GM10847 (cell line): Measurements from ENCODE around the gene INVS.

Source experiments
- POLR2A ChIP-seq: IDR thresholded peaks from 2 replicates; pipeline ENCODE4 v1.6.1; 2011; ENCODE audit not compliant: insufficient read length; ENCODE audit errors: extremely low read depth

The INVS gene

GRCh38 chr9:100167915-100168654 lies 69.0 kb downstream of the INVS start:
- no peak for TF ChIP-seq POLR2A

GRCh38 chr9:100170085-100170484 lies 71.0 kb downstream of the INVS start:
- no peak for TF ChIP-seq POLR2A

DNA sequence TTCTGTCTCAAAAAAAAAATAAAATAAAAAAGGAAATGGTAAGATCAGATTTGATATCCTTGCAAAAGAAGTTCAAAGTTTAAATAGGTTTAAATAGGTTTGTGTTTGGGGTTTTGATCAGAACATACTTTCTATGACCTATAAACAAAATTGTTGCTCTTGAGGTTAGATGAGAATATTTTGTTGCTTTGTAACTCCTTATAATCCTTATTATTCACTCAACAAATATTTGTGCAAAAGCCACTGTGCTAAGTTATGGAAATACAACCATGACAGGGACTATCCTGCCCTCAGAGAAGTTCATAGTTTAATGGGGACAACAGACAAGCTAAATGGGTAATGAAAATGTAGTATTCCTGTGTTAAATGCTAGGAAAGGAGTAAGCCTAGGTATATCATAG lies 71.5 kb downstream of the INVS start:
- no peak for TF ChIP-seq POLR2A

GRCh38 chr9:100186356-100186755 lies 87.3 kb downstream of the INVS start:
- no peak for TF ChIP-seq POLR2A

- TF ChIP-seq POLR2A = no peak
These were observed 91.3 kb downstream of the INVS start for GRCh38 chr9:100190339-100190738.

DNA sequence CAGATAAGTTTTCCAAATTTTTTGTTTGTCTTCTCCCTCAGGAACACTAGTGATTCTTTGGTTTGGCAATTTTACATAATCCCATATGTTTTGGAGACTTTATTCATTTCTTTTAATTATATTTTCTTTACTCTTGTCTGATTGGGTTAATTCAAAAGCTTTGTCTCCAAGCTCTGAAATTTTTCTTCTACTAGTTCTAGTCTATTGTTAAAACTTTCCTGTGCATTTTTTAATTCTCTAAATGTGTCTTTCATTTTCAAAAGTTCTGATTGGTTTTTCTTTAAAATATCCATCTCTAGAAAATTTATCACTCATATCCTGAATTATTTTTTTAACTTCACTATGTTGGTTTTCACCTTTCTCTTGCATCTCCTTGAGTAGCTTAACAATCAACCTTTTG lies 92.2 kb downstream of the INVS start:
- TF ChIP-seq POLR2A = no peak

GRCh38 chr9:100193078-100193477 lies 94.0 kb downstream of the INVS start:
- TF ChIP-seq POLR2A = no peak

GRCh38 chr9:100196215-100196614 lies 97.2 kb downstream of the INVS start:
- TF ChIP-seq POLR2A = no peak

DNA sequence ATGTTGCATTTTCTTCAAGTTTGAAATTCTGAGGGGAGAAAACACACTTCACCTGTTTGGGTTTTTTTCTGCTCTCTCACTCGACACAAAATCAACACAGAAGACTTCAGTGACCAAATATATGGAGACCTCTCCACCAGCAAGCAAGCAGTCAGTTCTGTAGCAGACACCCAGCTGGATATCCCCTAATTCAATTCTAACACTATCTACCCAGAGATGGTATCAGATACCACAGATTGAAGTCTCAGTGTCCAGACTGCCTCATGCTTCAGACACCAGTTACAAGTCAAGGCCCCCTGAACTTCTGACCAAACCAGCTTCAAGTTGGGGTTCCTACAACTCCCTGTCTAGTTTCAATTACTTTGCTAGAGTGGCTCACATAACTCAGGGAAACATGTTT lies 97.8 kb downstream of the INVS start:
- no peak for TF ChIP-seq POLR2A

DNA sequence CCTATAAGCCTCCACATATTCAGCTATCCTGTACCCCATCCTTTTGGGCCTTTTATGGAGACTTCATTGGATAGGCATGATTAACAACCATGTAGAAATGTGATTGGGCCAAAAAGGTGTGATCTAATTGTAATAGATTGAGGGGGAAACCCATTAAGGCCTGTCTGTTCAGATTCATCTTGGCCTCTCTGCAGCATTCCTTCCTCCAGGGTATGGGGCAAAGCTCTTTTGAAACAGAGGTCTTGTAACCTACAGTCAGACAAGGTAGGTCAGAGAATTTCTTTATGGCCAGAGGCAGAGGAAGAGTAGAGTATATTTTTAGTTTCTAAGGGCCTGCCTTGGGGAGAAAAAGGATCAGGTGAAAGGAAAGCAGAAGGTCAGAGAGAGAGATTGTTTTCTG lies 98.5 kb downstream of the INVS start:
- no peak for TF ChIP-seq POLR2A

DNA sequence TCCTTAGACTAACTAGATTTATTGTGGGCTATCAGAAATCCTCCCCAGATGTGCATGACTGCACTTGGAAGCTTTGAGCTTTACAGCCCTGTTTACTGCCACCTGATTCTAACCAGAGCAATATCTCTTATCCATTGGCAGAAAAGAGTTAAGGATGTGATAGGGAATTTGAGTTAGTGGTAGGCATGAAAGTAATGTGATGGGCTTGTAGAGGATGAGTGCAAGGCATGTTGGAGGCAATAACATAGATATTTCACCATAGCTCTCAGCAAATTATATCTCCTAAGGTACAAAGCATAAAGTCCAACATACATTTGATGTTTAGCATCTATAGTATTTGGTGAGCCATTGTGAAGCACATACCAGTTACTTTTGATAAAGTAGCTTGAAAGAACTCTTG lies 103.8 kb downstream of the INVS start:
- TF ChIP-seq POLR2A = no peak

- no peak for TF ChIP-seq POLR2A
These were observed 105.8 kb downstream of the INVS start for GRCh38 chr9:100204796-100205195.

GRCh38 chr9:100206899-100207298 lies 107.9 kb downstream of the INVS start:
- no peak for TF ChIP-seq POLR2A

DNA sequence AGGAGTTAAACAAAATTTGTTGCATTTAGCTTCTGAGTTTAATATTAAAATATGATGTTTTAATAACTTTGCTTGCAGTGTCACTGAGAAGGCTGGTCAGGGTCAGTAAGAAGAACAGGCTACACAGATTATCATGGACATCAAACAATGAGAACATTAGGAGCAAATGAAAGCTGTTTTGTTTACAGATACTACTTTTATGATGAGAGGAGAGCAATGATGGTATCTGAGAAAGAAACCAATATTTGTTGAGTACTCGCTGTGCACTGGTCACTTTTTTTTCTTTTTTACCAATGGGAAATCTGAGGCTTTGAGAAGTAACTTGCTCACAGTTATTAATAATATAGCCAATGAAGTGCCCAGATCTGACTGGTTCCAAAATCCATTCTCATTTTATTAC lies 109.6 kb downstream of the INVS start:
- no peak for TF ChIP-seq POLR2A

- no peak for TF ChIP-seq POLR2A
These were observed 112.4 kb downstream of the INVS start for GRCh38 chr9:100211476-100211875.

DNA sequence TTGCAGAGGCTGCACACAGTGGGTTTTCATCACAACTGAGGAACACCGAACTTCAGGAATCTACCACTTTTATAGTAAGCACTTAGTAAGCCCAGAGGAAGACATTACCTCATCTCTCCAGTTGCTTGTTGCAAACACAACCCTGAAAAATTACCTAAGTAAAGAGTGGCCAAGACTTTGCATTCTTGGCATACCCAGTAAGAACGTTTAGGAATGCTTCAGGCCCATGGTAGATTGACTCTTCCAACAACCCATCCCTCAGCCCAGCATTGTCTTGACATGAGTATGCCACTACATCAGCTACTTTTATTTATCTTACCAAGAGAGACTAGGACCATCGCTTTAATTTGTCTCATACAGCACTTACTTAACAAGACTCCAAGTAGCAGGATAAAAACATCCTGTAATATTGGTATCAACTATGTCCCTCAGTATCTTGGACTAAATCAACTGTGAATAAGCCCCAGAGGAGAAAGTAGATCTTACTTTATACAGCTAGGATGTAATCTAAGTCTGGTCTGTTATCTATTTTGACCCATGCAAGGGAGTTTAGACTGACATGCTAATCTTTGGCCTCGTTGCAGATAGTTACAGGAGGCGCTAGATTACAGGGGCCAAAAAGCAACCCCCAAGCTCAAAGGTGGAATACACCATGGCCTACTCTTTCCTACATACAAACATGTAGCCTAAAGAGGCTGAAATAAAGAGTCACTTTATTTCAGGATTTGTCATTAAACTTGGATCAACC lies 114.9 kb downstream of the INVS start:
- no peak for TF ChIP-seq POLR2A

GRCh38 chr9:100216178-100216787 lies 117.2 kb downstream of the INVS start:
- no peak for TF ChIP-seq POLR2A

DNA sequence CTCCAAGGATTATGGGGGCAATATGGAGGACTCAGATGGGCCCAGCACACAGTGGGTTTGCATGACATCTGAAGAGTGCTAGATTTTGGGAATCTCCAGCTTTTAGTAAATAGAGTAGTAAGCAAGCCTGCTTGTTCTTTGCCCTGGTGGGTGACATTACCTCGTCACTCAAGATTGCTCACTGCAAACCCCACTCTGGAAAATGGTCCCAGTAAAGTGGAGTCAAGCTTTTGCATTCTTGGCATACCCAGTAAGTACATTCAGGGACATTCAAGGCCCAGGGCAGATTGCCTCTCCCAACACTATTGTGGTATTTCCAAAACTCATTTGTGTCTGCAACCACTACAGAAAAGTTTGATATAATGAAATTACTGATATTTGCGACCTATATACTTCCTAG lies 118.5 kb downstream of the INVS start:
- no peak for TF ChIP-seq POLR2A
